GM18511 (cell line): ENCODE measurements around the gene EMC9.
"Not testable (repeated sequence)": the region's sequence is repeated elsewhere in the genome, so short reads cannot be mapped to it uniquely, and the experiment has no call there.

Source experiments
- ATAC-seq: cut with Tn5 transposase; IDR thresholded peaks from one replicate; pipeline ENCODE4 v1.9.1; 2021; ENCODE audit warnings: mild to moderate bottlenecking, moderate library complexity; ENCODE audit not compliant: unreplicated experiment

EMC9 gene

DNA sequence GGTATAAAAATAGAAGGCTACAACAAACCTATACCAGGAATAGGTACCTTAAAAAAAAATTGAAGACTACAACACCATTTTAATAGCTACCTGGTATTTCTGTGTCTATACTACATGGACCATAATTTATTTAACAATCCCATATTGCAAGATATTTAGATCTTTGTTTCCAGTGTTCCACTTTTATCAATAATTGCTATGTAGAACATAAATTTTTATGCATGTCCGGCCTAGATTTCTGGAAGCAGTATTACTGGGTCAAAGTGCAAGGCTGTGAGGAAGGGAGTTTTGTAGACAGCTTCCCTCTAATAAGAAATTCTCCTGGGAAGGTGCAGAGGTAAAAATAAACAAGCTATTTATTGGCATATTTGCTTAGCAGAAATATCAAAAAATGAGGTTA lies 30.9 kb downstream of the EMC9 start:
- no peak for ATAC-seq

DNA sequence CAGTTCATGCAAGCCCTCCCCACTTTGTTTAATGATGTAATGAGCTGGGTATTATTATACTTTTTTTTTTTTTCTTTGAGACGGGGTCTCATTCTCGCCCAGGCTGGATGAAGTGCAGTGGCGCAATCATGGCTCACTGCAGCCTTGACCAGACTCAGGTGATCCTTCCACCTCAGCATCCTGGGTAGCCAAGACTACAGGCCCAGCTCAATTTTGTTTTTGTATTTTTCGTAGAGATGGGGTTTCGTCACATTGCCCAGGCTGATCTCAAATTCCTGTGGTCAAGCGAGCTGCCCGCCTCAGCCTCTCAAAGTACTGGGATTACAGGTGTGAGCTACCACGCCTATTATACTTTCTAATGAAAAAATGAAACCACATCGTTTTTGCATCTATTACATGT lies 31.3 kb downstream of the EMC9 start:
- ATAC-seq: no peak

DNA sequence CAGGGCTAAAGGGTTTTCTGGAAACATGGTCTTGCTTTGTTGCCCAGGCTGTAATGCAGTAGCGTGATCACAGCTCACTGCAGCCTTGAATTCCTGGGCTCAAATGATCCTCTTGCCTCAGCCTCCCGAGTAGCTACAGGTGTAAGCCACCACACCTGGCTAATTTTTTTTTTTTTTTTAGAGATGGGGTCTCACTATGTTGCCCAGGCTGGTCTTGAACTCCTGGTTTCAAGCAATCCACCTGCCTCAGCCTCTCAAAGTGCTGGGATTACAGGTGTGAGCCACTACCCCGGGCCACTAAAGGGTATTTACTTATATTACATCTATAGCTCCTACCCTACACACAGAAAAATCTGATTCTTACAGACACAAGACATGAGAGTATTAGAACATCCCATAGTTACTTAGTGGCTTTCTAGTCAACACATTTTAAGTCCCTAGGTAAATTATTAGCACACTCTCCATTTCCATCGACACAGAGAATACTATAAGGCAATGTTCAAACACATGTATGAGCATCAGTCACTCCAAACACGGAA lies 33.0 kb downstream of the EMC9 start:
- ATAC-seq: peak; percentile 36

GRCh38 chr14:24106672-24107271 lies 34.6 kb downstream of the EMC9 start:
- no peak for ATAC-seq

- ATAC-seq: not testable (repeated sequence)
Measured at GRCh38 chr14:24105609-24106239, 35.7 kb downstream of the EMC9 start.

DNA sequence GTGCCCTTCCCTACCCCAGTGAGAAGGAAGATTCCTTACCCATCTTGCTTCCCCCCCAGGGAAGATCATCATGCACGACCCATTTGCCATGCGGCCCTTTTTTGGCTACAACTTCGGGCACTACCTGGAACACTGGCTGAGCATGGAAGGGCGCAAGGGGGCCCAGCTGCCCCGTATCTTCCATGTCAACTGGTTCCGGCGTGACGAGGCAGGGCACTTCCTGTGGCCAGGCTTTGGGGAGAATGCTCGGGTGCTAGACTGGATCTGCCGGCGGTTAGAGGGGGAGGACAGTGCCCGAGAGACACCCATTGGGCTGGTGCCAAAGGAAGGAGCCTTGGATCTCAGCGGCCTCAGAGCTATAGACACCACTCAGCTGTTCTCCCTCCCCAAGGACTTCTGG lies 37.9 kb downstream of the EMC9 start:
- no peak for ATAC-seq

DNA sequence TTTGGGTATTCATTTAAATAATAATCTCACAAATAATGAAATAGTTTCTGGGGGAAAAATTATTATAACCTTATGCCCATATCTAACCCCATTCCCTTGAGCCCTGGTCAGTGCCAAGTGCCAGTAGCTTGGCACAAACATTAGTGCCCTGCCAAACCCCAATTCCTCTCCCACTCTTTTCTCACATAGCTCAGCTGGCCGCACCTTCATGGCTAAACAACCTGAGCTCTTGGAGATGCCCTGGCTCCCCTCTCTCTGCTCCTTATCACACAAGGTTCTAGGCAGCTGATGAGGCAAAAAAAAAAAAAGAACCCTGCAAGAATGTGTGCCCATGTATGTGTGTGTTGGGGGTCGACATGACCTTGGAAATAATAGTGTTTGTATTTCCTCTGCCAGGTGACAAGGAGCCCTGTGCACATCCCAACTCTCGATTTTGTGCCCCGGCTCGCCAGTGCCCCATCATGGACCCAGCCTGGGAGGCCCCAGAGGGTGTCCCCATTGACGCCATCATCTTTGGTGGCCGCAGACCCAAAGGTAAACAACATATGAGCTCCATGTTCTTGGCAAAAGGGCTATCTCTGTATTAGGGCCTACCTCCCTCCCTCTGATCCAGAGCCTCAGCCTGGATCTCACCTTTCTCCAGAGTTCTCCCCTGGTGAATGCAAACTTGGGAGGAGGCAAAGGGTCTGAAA lies 38.9 kb downstream of the EMC9 start:
- ATAC-seq: no peak

GRCh38 chr14:24100982-24101494 lies 40.4 kb downstream of the EMC9 start:
- no peak for ATAC-seq

- ATAC-seq: no peak
Measured at GRCh38 chr14:24100197-24100981, 41.0 kb downstream of the EMC9 start.

GRCh38 chr14:24098927-24099813 lies 42.2 kb downstream of the EMC9 start:
- no peak for ATAC-seq

DNA sequence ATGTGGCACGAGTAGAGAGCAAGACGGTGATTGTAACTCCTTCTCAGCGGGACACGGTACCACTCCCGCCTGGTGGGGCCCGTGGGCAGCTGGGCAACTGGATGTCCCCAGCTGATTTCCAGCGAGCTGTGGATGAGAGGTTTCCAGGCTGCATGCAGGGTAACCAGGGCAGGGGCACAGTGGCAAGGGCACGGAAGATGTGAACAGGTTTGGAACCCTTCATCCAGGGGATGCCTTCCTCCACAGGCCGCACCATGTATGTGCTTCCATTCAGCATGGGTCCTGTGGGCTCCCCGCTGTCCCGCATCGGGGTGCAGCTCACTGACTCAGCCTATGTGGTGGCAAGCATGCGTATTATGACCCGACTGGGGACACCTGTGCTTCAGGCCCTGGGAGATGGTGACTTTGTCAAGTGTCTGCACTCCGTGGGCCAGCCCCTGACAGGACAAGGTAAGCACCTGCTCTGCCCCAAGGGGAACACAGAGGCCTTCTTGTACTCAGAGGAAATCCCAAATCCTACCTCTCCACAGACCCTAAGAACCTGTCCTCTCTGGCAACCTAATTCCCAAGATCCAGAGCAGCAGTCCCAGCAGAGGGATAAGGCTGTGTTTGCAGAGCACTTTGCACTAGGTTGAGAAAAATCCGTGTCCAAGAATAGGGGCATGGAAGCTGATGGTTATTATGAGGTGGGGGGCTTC lies 43.0 kb downstream of the EMC9 start:
- no peak for ATAC-seq

- no peak for ATAC-seq
Measured at GRCh38 chr14:24096545-24097181, 44.7 kb downstream of the EMC9 start.

GRCh38 chr14:24095271-24096068 lies 45.9 kb downstream of the EMC9 start:
- peak; percentile 75 for ATAC-seq

DNA sequence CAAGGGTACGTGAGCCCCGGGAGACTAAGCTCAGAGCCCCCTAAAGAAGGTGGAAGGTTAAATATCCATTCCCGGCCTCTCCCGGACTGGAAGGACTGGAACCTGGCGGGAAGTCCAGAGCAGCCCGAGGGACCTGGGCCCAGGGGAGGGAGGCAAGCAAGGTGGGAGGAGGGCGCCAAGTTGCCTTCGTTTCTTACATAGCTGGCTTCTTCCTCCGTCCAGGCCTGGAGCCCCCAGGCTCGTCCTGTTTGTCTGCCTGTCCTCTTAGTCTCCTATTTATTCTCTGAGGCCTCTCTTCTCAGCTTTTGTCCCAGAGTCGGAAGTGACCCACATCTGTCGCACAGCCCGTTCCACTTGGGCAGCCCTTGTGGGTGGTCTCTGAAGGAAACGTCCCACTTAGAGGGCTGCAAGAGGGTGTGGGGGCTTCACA lies 46.5 kb downstream of the EMC9 start:
- ATAC-seq: peak; percentile 0

DNA sequence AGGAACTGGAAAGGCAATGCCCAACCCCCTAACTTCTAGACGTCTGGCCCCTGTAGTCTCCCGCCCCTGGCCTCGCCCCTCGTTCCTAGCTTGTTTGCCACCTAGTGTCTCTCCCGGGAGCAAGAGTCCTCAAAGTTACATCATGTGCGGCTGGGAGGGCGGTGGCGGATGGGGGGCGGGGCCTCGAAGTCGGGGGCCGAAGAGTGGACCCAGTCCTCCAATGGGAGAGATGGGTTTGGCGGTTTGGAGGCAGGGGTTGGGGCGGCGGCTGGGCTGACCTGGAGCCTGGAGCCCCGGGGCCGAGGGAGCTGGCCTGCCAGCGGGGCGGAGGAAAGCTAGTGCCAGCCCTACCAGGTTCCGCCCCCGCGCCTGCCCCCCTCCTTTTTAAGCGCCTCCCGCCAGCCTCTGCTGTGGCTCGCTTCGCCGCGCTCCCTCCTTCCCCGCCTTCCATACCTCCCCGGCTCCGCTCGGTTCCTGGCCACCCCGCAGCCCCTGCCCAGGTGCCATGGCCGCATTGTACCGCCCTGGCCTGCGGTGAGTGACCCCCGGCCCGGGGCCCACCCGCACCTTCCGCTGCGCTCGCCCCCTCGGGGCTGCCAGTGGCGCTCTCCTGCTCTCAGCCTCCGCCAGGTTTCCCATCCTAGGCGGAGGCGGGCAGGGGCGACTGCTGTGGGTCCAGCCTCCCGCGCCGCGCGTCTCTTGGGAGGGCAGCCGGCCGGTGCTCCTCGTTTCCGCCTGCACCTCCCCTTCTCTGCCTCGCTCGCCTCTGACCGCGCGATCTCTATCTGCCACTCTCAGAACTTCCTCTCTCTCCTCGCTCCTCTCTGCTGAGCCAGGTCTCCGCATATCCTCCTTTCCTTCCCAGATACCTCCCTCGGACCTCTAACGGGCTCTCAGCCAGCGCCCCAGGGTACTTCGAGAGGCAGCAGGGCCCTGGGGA lies 47.2 kb downstream of the EMC9 start, which contains the start of gene PCK2:
Gene PCK2, plus strand, starts transcription at position 411 of the 940 bp plus-strand sequence. Its CDS starts 95 bp downstream, at position 506.
- peak; percentile 54 for ATAC-seq

GRCh38 chr14:24093207-24093900 lies 48.0 kb downstream of the EMC9 start:
- ATAC-seq: no peak
